K562 (cell line): Measurements from ENCODE around the gene CD300H. TPM values are rescaled to one million over a fixed set of nuclear protein-coding genes. Genes with fewer than 3 reads are reported as not detected.
A peak's percentile ranks its signal among the peaks of the same experiment; 100 is the strongest.

Experiments
- ATF7 ChIP-seq: fragments of 450-650 bp; IDR thresholded peaks from 2 replicates; pipeline ENCODE4 v1.7.1; 2014; ENCODE audit warnings: mild to moderate bottlenecking, moderate library complexity
- E2F5 ChIP-seq: sonication (generic); formaldehyde crosslinking; IDR thresholded peaks from 2 replicates; pipeline ENCODE4 v1.8.0; 2022; ENCODE audit warnings: mild to moderate bottlenecking, missing genetic modification reagents
- GTF2B ChIP-seq: IDR thresholded peaks from 2 replicates; pipeline ENCODE4 v1.6.1; 2011; ENCODE audit not compliant: insufficient read length; ENCODE audit errors: extremely low read depth
- JUN ChIP-seq, 2 experiments: sonication (generic) in 1 of 2; formaldehyde crosslinking in 1 of 2; IDR thresholded peaks; 2 replicates each; pipeline versions ENCODE4 v1.6.1 to v1.8.0; 2012 to 2022; ENCODE audit warnings: borderline replicate concordance in 2 of 2, mild to moderate bottlenecking in 2 of 2, improper control_type of control experiment in 1 of 2, low read depth in 1 of 2, low read length in 1 of 2, missing genetic modification reagents in 1 of 2
- KDM5B ChIP-seq: fragments of 200-600 bp; sonication (generic); IDR thresholded peaks from 2 replicates; pipeline ENCODE4 v1.6.1; 2012; ENCODE audit warnings: low read depth, mild to moderate bottlenecking, moderate library complexity, low read length, control low read depth, inconsistent platforms; ENCODE audit not compliant: insufficient replicate concordance
- MEIS2 ChIP-seq: fragments of 450-650 bp; IDR thresholded peaks from 2 replicates; pipeline ENCODE4 v1.6.1; 2014; ENCODE audit warnings: mild to moderate bottlenecking; ENCODE audit not compliant: partially characterized antibody
- PKNOX1 ChIP-seq: fragments of 450-650 bp; IDR thresholded peaks from 2 replicates; pipeline ENCODE4 v1.6.1; 2016
- PML ChIP-seq: IDR thresholded peaks from 2 replicates; pipeline ENCODE4 v1.6.1; 2012; ENCODE audit warnings: low read length, inconsistent platforms
- RBFOX2 ChIP-seq: fragments of 200-400 bp; formaldehyde crosslinking; IDR thresholded peaks from 2 replicates; pipeline ENCODE4 v1.6.1; 2017; ENCODE audit warnings: low read depth, mild to moderate bottlenecking, low read length, moderate library complexity
- RBM22 ChIP-seq: fragments of 200-400 bp; formaldehyde crosslinking; IDR thresholded peaks from 2 replicates; pipeline ENCODE4 v1.6.1; 2018; ENCODE audit warnings: low read length, low read depth; ENCODE audit not compliant: poor library complexity, severe bottlenecking
- TGIF2 ChIP-seq: sonication (generic); formaldehyde crosslinking; IDR thresholded peaks from 2 replicates; pipeline ENCODE4 v1.8.1; 2022; ENCODE audit warnings: mild to moderate bottlenecking, missing genetic modification reagents, moderate library complexity
- WHSC1 ChIP-seq: IDR thresholded peaks from one replicate; pipeline ENCODE4 v1.6.1; 2012; ENCODE audit warnings: low read length, control low read depth, inconsistent platforms
- ZBTB12 ChIP-seq: fragments of 250-450 bp; sonication (Bioruptor Pico); IDR thresholded peaks from 2 replicates; pipeline ENCODE4 v1.4.0; 2020
- ZNF561 ChIP-seq: fragments of 450-650 bp; formaldehyde crosslinking; conservative IDR thresholded peaks from 2 replicates; pipeline ENCODE4 v1.4.0; 2020; ENCODE audit warnings: mild to moderate bottlenecking, moderate library complexity
- ZNF717 ChIP-seq: fragments of 250-450 bp; sonication (Bioruptor Pico); IDR thresholded peaks from 2 replicates; pipeline ENCODE4 v1.5.0; 2021
- ZNF778 ChIP-seq: fragments of 450-650 bp; formaldehyde crosslinking; IDR thresholded peaks from 2 replicates; pipeline ENCODE4 v1.4.0; 2020; ENCODE audit warnings: mild to moderate bottlenecking, moderate library complexity
- polyA plus RNA-seq, 8 experiments: library from polyadenylated mRNA; depleted of rRNA in 4 of 8; stranded (reverse) in 5 of 8; unstranded in 3 of 8; fragments of >200 nt; fragmentation: Nextera tagmentation in 2 of 8; fragmentation: Illumina TruSeq in 1 of 8; extraction: Ambion mirVana in 2 of 8; extraction: Trizol in 1 of 8; gene quantifications; 2 replicates each; pipeline versions ENCODE4 v1.2.1 to v1.2.3, GENCODE V29; 2011 to 2014; ENCODE audit warnings: inconsistent platforms in 1 of 8, missing spikeins in 1 of 8
- total RNA-seq, 7 experiments: library from RNA; depleted of rRNA in 6 of 7; stranded (reverse); fragments of >200 nt in 6 of 7; fragmentation: Illumina TruSeq in 2 of 7; extraction: Trizol in 2 of 7; gene quantifications; 2 replicates each; pipeline versions ENCODE4 v1.2.1 to v1.2.3, GENCODE V29; 2011 to 2021; ENCODE audit warnings: low replicate concordance in 1 of 7
- TF ChIP-seq, protein P1 (sequence below): sonication (generic); formaldehyde crosslinking; IDR thresholded peaks from 2 replicates; pipeline ENCODE4 v1.8.0; 2022; ENCODE audit warnings: missing genetic modification reagents, mild to moderate bottlenecking, borderline replicate concordance
- TF ChIP-seq, protein P2 (sequence below): fragments of 250-450 bp; sonication (Bioruptor Pico); IDR thresholded peaks from 2 replicates; pipeline ENCODE4 v1.4.0; 2020; ENCODE audit warnings: mild to moderate bottlenecking, moderate library complexity, borderline replicate concordance

CD300H gene
- total and polyA plus RNA-seq, 9 of the 15 experiments (the other 6 are each of a cell fraction or from before 2014, with no cell fraction given) = not detected

- TF ChIP-seq, protein P1, sequence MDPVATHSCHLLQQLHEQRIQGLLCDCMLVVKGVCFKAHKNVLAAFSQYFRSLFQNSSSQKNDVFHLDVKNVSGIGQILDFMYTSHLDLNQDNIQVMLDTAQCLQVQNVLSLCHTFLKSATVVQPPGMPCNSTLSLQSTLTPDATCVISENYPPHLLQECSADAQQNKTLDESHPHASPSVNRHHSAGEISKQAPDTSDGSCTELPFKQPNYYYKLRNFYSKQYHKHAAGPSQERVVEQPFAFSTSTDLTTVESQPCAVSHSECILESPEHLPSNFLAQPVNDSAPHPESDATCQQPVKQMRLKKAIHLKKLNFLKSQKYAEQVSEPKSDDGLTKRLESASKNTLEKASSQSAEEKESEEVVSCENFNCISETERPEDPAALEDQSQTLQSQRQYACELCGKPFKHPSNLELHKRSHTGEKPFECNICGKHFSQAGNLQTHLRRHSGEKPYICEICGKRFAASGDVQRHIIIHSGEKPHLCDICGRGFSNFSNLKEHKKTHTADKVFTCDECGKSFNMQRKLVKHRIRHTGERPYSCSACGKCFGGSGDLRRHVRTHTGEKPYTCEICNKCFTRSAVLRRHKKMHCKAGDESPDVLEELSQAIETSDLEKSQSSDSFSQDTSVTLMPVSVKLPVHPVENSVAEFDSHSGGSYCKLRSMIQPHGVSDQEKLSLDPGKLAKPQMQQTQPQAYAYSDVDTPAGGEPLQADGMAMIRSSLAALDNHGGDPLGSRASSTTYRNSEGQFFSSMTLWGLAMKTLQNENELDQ (CRISPR knock-in tag) = no peak
- TF ChIP-seq ATF7 (peak; percentile 91), WHSC1 (no peak), JUN (IDR thresholded peaks at IDR 0.05; ENCODE audit: borderline replicate concordance, low read depth, low read length) (peak; percentile 67; the same call in 1 of the 2 replicates), JUN (CRISPR knock-in tag; IDR thresholded peaks at IDR 0.05; ENCODE audit: borderline replicate concordance) (peak; percentile 100), E2F5 (CRISPR knock-in tag) (no peak), KDM5B (no peak), ZBTB12 (peak; percentile 54; the same call in 1 of the 2 replicates), ZNF561 (no peak), RBM22 (no peak), ZNF778 (CRISPR knock-in tag) (no peak), GTF2B (no peak), ZNF717 (CRISPR knock-in tag) (no peak), MEIS2 (peak; percentile 34), RBFOX2 (no peak), PML (no peak), PKNOX1 (peak; percentile 66), TGIF2 (CRISPR knock-in tag) (no peak)
- TF ChIP-seq, protein P2, sequence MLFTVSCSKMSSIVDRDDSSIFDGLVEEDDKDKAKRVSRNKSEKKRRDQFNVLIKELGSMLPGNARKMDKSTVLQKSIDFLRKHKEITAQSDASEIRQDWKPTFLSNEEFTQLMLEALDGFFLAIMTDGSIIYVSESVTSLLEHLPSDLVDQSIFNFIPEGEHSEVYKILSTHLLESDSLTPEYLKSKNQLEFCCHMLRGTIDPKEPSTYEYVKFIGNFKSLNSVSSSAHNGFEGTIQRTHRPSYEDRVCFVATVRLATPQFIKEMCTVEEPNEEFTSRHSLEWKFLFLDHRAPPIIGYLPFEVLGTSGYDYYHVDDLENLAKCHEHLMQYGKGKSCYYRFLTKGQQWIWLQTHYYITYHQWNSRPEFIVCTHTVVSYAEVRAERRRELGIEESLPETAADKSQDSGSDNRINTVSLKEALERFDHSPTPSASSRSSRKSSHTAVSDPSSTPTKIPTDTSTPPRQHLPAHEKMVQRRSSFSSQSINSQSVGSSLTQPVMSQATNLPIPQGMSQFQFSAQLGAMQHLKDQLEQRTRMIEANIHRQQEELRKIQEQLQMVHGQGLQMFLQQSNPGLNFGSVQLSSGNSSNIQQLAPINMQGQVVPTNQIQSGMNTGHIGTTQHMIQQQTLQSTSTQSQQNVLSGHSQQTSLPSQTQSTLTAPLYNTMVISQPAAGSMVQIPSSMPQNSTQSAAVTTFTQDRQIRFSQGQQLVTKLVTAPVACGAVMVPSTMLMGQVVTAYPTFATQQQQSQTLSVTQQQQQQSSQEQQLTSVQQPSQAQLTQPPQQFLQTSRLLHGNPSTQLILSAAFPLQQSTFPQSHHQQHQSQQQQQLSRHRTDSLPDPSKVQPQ (CRISPR knock-in tag) = no peak
Measured at GRCh38 chr17:74513987-74514631, 53.2 kb downstream of the CD300H start (continued).
